GM12892 (cell line): Measurements from ENCODE around the gene SLX1A.

Source experiments
- POLR2A ChIP-seq: IDR thresholded peaks from 2 replicates; pipeline ENCODE4 v1.6.1; 2011; ENCODE audit warnings: low read depth, low read length, control low read depth
- POLR2AphosphoS5 ChIP-seq: IDR thresholded peaks from 2 replicates; pipeline ENCODE4 v1.6.1; 2011; ENCODE audit warnings: low read depth, low read length, control low read depth

DNA sequence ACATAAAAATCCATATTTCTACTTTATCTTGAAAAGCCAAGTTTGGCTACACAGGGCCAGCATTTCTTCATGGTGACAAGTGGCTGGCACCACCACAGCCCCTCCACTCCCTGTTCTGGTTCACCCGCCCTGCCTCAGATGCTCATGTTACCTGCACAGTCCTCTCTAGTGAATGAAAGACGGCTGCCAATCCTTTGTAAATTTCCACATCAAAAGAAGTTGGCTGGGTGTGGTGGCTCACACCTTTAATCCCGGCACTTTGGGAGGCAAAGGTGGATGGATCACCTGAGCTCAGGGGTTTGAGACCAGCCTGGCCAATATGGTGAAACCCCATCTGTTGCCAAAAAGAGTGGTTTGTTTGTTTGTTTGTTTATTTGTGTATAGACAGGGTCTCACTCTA, 30.1 kb upstream of the SLX1A start:
- TF ChIP-seq POLR2AphosphoS5: no peak
- no peak for TF ChIP-seq POLR2A
